ENCODE measurements around the gene RFX3. TPM values are rescaled to one million over a fixed set of nuclear protein-coding genes. Genes with fewer than 3 reads are reported as not detected.
A peak's percentile ranks its signal among the peaks of the same experiment; 100 is the strongest.

RFX3 gene
- total RNA-seq, 1 experiment from 2014 or later, result 0.60 TPM

- DNase-seq (ENCODE audit: low spot score), result no peak
Observed at GRCh38 chr9:3434594-3434993, 91.2 kb downstream of the RFX3 start.

GRCh38 chr9:3433754-3434153 lies 92.0 kb downstream of the RFX3 start:
- no peak for DNase-seq (ENCODE audit: low spot score)

GRCh38 chr9:3433066-3433465 lies 92.7 kb downstream of the RFX3 start:
- DNase-seq (ENCODE audit: low spot score), result no peak

- DNase-seq (ENCODE audit: low spot score), result no peak
Observed at GRCh38 chr9:3431890-3432289, 93.9 kb downstream of the RFX3 start.

GRCh38 chr9:3419893-3420292 lies 105.9 kb downstream of the RFX3 start:
- DNase-seq (ENCODE audit: low spot score), result no peak

- no peak for DNase-seq (ENCODE audit: low spot score)
Observed at GRCh38 chr9:3415906-3416305, 109.9 kb downstream of the RFX3 start.

- DNase-seq (ENCODE audit: low spot score), result no peak
Observed at GRCh38 chr9:3413984-3414383, 111.8 kb downstream of the RFX3 start.

- no peak for DNase-seq (ENCODE audit: low spot score)
Observed at GRCh38 chr9:3410461-3410860, 115.3 kb downstream of the RFX3 start.

GRCh38 chr9:3409453-3409852 lies 116.3 kb downstream of the RFX3 start:
- DNase-seq (ENCODE audit: low spot score), result no peak

GRCh38 chr9:3403315-3403714 lies 122.5 kb downstream of the RFX3 start:
- no peak for DNase-seq (ENCODE audit: low spot score)

- peak; percentile 2 for DNase-seq (ENCODE audit: low spot score)
Observed at GRCh38 chr9:3401221-3401954, 124.4 kb downstream of the RFX3 start.

- DNase-seq (ENCODE audit: low spot score), result no peak
Observed at GRCh38 chr9:3398232-3398648, 127.6 kb downstream of the RFX3 start.

GRCh38 chr9:3397766-3398165 lies 128.0 kb downstream of the RFX3 start:
- no peak for DNase-seq (ENCODE audit: low spot score)

GRCh38 chr9:3391414-3391813 lies 134.4 kb downstream of the RFX3 start:
- no peak for DNase-seq (ENCODE audit: low spot score)

GRCh38 chr9:3386753-3387152 lies 139.0 kb downstream of the RFX3 start:
- no peak for DNase-seq (ENCODE audit: low spot score)

GRCh38 chr9:3385871-3386270 lies 139.9 kb downstream of the RFX3 start:
- DNase-seq (ENCODE audit: low spot score), result no peak

GRCh38 chr9:3371842-3372241 lies 154.0 kb downstream of the RFX3 start:
- no peak for DNase-seq (ENCODE audit: low spot score)

- DNase-seq (ENCODE audit: low spot score), result no peak
Observed at GRCh38 chr9:3370715-3371114, 155.1 kb downstream of the RFX3 start.

- DNase-seq (ENCODE audit: low spot score), result no peak
Observed at GRCh38 chr9:3367185-3367584, 158.6 kb downstream of the RFX3 start.

- DNase-seq (ENCODE audit: low spot score), result no peak
Observed at GRCh38 chr9:3361689-3362392, 164.0 kb downstream of the RFX3 start.

- no peak for DNase-seq (ENCODE audit: low spot score)
Observed at GRCh38 chr9:3361116-3361515, 164.7 kb downstream of the RFX3 start.

GRCh38 chr9:3360245-3360644 lies 165.6 kb downstream of the RFX3 start:
- DNase-seq (ENCODE audit: low spot score), result no peak

- no peak for DNase-seq (ENCODE audit: low spot score)
Observed at GRCh38 chr9:3359778-3360177, 166.0 kb downstream of the RFX3 start.
